OCI-LY3 (cell line): ENCODE measurements around the gene POP5.

Experiments
- EZH2phosphoT487 ChIP-seq: fragments of 200-600 bp; shearing (Covaris generic); IDR thresholded peaks from 2 replicates; pipeline ENCODE4 v1.6.1; 2018; ENCODE audit warnings: antibody characterized with exemption, mixed run types, low read depth
- TF ChIP-seq, protein P1 (sequence below): fragments of 200-600, 300-600 bp; sonication (generic); IDR thresholded peaks from 2 replicates; pipeline ENCODE4 v1.5.1; 2014; ENCODE audit warnings: antibody characterized with exemption, low read length, low read depth

GRCh38 chr12:120536064-120536791, 45.0 kb downstream of the POP5 start:
- TF ChIP-seq, protein P1, sequence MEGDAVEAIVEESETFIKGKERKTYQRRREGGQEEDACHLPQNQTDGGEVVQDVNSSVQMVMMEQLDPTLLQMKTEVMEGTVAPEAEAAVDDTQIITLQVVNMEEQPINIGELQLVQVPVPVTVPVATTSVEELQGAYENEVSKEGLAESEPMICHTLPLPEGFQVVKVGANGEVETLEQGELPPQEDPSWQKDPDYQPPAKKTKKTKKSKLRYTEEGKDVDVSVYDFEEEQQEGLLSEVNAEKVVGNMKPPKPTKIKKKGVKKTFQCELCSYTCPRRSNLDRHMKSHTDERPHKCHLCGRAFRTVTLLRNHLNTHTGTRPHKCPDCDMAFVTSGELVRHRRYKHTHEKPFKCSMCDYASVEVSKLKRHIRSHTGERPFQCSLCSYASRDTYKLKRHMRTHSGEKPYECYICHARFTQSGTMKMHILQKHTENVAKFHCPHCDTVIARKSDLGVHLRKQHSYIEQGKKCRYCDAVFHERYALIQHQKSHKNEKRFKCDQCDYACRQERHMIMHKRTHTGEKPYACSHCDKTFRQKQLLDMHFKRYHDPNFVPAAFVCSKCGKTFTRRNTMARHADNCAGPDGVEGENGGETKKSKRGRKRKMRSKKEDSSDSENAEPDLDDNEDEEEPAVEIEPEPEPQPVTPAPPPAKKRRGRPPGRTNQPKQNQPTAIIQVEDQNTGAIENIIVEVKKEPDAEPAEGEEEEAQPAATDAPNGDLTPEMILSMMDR = no peak
- TF ChIP-seq EZH2phosphoT487 = no peak
